Osteoblast (primary cell): ENCODE data around the gene ASB5. TPM values are rescaled to one million over a fixed set of nuclear protein-coding genes. Genes with fewer than 3 reads are reported as not detected.

Source experiments
- DNase-seq: peaks from one replicate; pipeline ENCODE4 v3.0.0; 2011; ENCODE audit warnings: low spot score, mixed read lengths; ENCODE audit not compliant: insufficient read length; ENCODE audit errors: missing footprints
- H2AFZ ChIP-seq: 2 replicates; pipeline ENCODE4 v1.6.0; 2011; ENCODE audit warnings: mild to moderate bottlenecking, low read length
- H3K27ac ChIP-seq: 2 replicates; pipeline ENCODE4 v1.5.1; 2011; ENCODE audit warnings: mild to moderate bottlenecking, low read depth, low read length, moderate library complexity
- H3K27me3 ChIP-seq: 2 replicates; pipeline ENCODE4 v1.6.0; 2012; ENCODE audit warnings: mild to moderate bottlenecking, control low read depth, inconsistent platforms, low read length, moderate library complexity; ENCODE audit not compliant: insufficient read depth
- H3K36me3 ChIP-seq: 2 replicates; pipeline ENCODE4 v1.5.1; 2011; ENCODE audit warnings: mild to moderate bottlenecking, low read length, control low read depth, moderate library complexity; ENCODE audit not compliant: insufficient read depth
- H3K4me1 ChIP-seq: 2 replicates; pipeline ENCODE4 v1.5.1; 2011; ENCODE audit warnings: mild to moderate bottlenecking, low read length, control low read depth, moderate library complexity; ENCODE audit not compliant: insufficient read depth
- H3K4me2 ChIP-seq: 2 replicates; pipeline ENCODE4 v1.6.0; 2011; ENCODE audit warnings: mild to moderate bottlenecking, low read length; ENCODE audit not compliant: insufficient read depth
- H3K4me3 ChIP-seq: fragments of 200-600 bp; sonication (generic); 3 replicates; pipeline ENCODE4 v1.5.1; 2012; ENCODE audit warnings: mild to moderate bottlenecking, low read length, inconsistent platforms; ENCODE audit not compliant: insufficient read depth
- H3K79me2 ChIP-seq: 2 replicates; pipeline ENCODE4 v1.6.0; 2012; ENCODE audit warnings: mild to moderate bottlenecking, low read length, control low read depth, inconsistent platforms; ENCODE audit not compliant: insufficient read depth
- H3K9me3 ChIP-seq: 2 replicates; pipeline ENCODE4 v1.5.1; 2011; ENCODE audit warnings: low read depth, low read length, control low read depth
- H4K20me1 ChIP-seq: 2 replicates; pipeline ENCODE4 v1.6.0; 2012; ENCODE audit warnings: mild to moderate bottlenecking, low read length, control low read depth; ENCODE audit not compliant: insufficient read depth
- total RNA-seq: library from RNA; depleted of rRNA; stranded (reverse); fragments of >200 nt; gene quantifications from 2 replicates; pipeline ENCODE4 v1.2.3, GENCODE V29; 2012
- TF ChIP-seq, protein P1 (sequence below): IDR thresholded peaks from 2 replicates; pipeline ENCODE4 v1.5.1; 2011; ENCODE audit warnings: mild to moderate bottlenecking, low read depth, low read length, moderate library complexity; ENCODE audit errors: extremely low read depth

The ASB5 gene, protein sequence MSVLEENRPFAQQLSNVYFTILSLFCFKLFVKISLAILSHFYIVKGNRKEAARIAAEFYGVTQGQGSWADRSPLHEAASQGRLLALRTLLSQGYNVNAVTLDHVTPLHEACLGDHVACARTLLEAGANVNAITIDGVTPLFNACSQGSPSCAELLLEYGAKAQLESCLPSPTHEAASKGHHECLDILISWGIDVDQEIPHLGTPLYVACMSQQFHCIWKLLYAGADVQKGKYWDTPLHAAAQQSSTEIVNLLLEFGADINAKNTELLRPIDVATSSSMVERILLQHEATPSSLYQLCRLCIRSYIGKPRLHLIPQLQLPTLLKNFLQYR
- total RNA-seq = 0.29 and 1.1 TPM in 2 replicates

DNA sequence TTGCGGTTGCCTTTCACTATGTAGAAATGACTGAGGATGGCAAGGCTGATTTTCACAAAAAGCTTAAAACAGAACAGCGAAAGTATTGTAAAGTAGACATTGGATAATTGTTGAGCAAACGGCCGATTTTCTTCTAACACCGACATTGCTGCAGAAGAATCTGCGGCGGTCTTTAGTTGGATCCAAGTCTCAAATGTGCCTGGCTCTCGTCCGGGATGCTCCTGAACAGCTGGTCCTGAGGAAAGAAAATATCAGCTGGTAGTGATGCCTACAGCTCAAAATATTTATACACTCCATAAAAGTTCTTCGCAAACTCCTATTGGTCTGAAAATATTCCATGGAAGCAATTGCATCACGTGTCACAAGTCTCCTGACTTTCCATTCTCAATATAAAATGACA, at the start of gene ASB5:
Gene ASB5, minus strand, starts transcription at position 260 of the 400 bp plus-strand sequence. Its CDS starts 114 bp downstream, at position 146.
- TF ChIP-seq, protein P1, sequence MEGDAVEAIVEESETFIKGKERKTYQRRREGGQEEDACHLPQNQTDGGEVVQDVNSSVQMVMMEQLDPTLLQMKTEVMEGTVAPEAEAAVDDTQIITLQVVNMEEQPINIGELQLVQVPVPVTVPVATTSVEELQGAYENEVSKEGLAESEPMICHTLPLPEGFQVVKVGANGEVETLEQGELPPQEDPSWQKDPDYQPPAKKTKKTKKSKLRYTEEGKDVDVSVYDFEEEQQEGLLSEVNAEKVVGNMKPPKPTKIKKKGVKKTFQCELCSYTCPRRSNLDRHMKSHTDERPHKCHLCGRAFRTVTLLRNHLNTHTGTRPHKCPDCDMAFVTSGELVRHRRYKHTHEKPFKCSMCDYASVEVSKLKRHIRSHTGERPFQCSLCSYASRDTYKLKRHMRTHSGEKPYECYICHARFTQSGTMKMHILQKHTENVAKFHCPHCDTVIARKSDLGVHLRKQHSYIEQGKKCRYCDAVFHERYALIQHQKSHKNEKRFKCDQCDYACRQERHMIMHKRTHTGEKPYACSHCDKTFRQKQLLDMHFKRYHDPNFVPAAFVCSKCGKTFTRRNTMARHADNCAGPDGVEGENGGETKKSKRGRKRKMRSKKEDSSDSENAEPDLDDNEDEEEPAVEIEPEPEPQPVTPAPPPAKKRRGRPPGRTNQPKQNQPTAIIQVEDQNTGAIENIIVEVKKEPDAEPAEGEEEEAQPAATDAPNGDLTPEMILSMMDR = no peak
- peak within 1 kb of the TSS; percentile 90 for H3K27ac ChIP-seq
- H3K79me2 ChIP-seq = no peaks in the 10 kb centered on the region
- no peaks in the 10 kb centered on the region for H3K36me3 ChIP-seq
- H3K9me3 ChIP-seq = no peaks in the 10 kb centered on the region
- peaks cover 31% of the 10 kb centered on the region for H3K4me1 ChIP-seq
- no peaks in the 10 kb centered on the region for H4K20me1 ChIP-seq
- no peak within 1 kb of the TSS for H2AFZ ChIP-seq
- H3K4me2 ChIP-seq = no peak within 1 kb of the TSS
- no peak within 1 kb of the TSS for H3K4me3 ChIP-seq
- no peaks in the 10 kb centered on the region for H3K27me3 ChIP-seq
- no peak for DNase-seq

DNA sequence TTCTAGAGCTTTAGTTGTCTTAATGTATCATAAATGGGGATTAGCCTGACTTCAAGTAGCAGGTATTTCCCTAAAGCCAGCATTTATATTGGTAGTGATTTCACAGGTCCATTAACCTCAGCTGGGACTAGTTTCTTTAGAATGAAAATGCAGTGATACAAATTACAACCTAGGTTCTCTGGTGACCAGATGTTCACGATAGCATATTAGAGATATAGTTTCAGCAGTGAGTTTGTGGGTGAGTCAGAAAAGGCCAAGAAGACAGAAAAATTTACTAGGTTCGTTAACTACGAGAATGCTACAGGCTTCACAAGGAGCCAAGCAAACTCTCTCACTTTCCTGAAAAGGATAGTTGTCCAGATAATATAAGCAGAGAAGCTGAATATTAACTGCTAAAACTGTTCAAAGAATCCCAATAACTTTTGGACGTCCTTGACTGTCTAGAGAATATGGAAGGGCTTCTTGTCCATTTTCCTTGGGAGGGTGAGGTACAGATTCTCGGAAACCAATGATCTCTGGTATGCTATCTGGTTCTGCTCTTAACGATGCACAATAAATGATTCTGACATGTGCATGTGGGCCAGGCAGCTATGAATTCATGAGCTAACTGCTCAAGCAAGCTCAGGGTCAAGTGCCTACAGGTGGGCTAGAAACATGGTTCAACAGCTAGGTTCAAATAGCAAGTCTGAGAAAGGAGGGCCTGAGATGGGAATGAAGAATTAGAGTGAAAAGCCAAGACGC, 44.7 kb upstream of the ASB5 start:
- Histone ChIP-seq H3K4me3 (no peak overlapping the region), H3K4me1 (no peaks in the 10 kb centered on the region), H3K36me3 (no peaks in the 10 kb centered on the region), H3K4me2 (no peak overlapping the region), H3K27ac (no peak overlapping the region), H4K20me1 (no peaks in the 10 kb centered on the region), H3K9me3 (no peaks in the 10 kb centered on the region), H2AFZ (no peak overlapping the region), H3K79me2 (no peaks in the 10 kb centered on the region), H3K27me3 (no peaks in the 10 kb centered on the region)
- TF ChIP-seq, protein P1 = no peak
- no peak for DNase-seq

DNA sequence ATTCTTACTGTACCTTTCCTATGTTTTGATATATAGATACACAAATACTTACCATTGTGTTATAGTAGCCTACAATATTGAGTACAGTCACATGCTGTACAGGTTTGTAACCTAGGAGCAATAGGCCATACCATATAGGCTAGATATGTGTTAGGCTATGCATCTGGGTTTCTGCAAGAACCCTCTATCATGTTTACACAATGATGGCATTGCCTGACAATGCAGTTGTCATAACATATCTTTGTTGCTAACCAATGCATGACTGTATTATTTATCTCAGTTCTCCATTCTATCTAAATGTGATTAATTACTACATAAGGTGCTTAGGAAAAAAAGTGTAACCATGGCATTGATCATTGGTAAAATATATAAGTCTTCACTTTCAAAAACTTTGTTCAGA, 40.8 kb upstream of the ASB5 start:
- Histone ChIP-seq H3K79me2 (no peaks in the 10 kb centered on the region), H4K20me1 (no peaks in the 10 kb centered on the region), H3K27me3 (no peaks in the 10 kb centered on the region), H3K4me3 (no peak overlapping the region), H3K36me3 (no peaks in the 10 kb centered on the region), H3K9me3 (no peaks in the 10 kb centered on the region), H3K27ac (no peak overlapping the region), H3K4me2 (no peak overlapping the region), H2AFZ (no peak overlapping the region), H3K4me1 (no peaks in the 10 kb centered on the region)
- TF ChIP-seq, protein P1 = no peak
- peak; percentile 64 for DNase-seq

DNA sequence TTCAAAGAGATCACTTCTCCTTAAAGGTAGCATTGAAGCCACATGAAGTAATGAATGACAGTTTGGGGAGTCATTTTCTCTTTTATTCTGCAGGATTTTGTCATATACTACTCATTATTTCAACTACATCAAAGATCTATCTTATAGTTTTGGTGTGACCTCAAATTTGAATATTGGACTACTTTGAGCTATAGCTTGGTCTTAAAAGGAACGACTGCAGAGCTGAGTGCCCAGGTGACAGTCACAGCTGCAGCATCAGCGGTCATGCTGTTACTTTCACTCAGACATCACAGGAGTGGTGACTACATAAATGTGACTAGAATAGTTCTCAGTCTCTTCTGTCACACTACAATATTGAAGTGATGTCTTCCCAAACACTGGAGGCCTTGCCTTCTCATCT, 40.0 kb upstream of the ASB5 start:
- Histone ChIP-seq H4K20me1 (no peaks in the 10 kb centered on the region), H3K4me3 (no peak overlapping the region), H2AFZ (no peak overlapping the region), H3K27ac (no peak overlapping the region), H3K36me3 (no peaks in the 10 kb centered on the region), H3K4me2 (no peak overlapping the region), H3K79me2 (no peaks in the 10 kb centered on the region), H3K27me3 (no peaks in the 10 kb centered on the region), H3K4me1 (no peaks in the 10 kb centered on the region), H3K9me3 (no peaks in the 10 kb centered on the region)
- TF ChIP-seq, protein P1 = no peak
- DNase-seq = no peak
